Activated T-helper 1 cell treated with Interleukin-2 at 50 U/mL for 16 hours (primary cell): Measurements from ENCODE around the gene ELAVL2.

Source experiments
- DNase-seq: peaks from one replicate; pipeline ENCODE4 v3.0.0-alpha.2; 2020; ENCODE audit warnings: low read depth

ELAVL2 gene

GRCh38 chr9:23659346-23660006 lies 166.6 kb downstream of the ELAVL2 start:
- DNase-seq: no peak

GRCh38 chr9:23658376-23659258 lies 167.4 kb downstream of the ELAVL2 start:
- no peak for DNase-seq

- DNase-seq: no peak
These were observed 175.0 kb downstream of the ELAVL2 start for GRCh38 chr9:23651051-23651450.

- no peak for DNase-seq
These were observed 177.4 kb downstream of the ELAVL2 start for GRCh38 chr9:23648651-23649050.

GRCh38 chr9:23644896-23645295 lies 181.1 kb downstream of the ELAVL2 start:
- DNase-seq: no peak

- DNase-seq: no peak
These were observed 181.7 kb downstream of the ELAVL2 start for GRCh38 chr9:23644326-23644725.

GRCh38 chr9:23643656-23644258 lies 182.3 kb downstream of the ELAVL2 start:
- no peak for DNase-seq
